SH-SY5Y (cell line): ENCODE measurements around the gene OR10J5.

Source experiments
- GATA2 ChIP-seq: IDR thresholded peaks from 2 replicates; pipeline ENCODE4 v1.6.1; 2011; ENCODE audit warnings: mild to moderate bottlenecking, low read depth, low read length
- GATA3 ChIP-seq: IDR thresholded peaks from 2 replicates; pipeline ENCODE4 v1.6.1; 2011; ENCODE audit warnings: low read depth, mild to moderate bottlenecking, low read length, moderate library complexity

OR10J5 gene, protein sequence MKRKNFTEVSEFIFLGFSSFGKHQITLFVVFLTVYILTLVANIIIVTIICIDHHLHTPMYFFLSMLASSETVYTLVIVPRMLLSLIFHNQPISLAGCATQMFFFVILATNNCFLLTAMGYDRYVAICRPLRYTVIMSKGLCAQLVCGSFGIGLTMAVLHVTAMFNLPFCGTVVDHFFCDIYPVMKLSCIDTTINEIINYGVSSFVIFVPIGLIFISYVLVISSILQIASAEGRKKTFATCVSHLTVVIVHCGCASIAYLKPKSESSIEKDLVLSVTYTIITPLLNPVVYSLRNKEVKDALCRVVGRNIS

GRCh38 chr1:159535907-159536306 is at the start of gene OR10J5:
TSS of gene OR10J5 (minus strand) at chr1:159536007. CDS start at chr1:159536007, 0 bp downstream.
- TF ChIP-seq GATA3 (no peak), GATA2 (no peak)

DNA sequence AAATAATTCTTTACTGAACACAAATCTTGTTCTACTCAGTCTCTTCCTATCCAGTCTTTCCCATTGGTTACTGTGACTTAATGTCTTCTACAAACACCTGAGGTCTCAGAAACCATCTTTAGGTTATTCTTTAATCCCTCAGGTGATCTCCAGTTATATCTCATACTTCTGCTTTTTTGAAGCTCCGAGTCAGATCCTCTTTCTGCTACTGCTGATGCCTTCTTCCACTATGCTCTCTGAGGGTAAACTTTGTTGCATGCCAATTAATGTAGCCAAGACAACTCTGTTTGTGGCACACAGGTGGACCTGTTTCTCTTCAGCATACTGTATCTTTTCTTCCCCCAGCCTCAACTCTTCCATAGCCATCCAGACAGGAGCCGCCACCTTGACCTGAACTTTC is 48.7 kb upstream of the OR10J5 start:
- TF ChIP-seq GATA3 (no peak), GATA2 (no peak)

DNA sequence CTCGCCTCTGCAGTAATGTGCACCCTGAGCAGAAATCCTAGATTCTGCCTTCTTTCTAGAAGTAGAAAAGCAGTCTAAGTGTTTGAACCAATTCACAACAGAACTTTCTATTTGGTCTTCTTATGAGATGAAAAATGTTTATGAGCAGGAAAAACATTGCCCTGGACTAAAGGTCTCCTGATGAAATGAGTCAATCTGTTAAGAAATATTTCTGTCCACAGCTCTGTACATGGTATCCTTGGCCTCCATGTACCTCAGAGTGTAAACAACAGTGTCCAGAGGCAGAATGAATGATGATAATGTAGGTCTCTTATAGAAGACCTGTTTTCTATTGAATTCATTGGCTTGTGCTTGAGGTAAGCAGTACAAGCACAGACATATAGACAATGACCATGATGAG is 45.6 kb upstream of the OR10J5 start:
- no peak for TF ChIP-seq GATA3
- TF ChIP-seq GATA2 = no peak

DNA sequence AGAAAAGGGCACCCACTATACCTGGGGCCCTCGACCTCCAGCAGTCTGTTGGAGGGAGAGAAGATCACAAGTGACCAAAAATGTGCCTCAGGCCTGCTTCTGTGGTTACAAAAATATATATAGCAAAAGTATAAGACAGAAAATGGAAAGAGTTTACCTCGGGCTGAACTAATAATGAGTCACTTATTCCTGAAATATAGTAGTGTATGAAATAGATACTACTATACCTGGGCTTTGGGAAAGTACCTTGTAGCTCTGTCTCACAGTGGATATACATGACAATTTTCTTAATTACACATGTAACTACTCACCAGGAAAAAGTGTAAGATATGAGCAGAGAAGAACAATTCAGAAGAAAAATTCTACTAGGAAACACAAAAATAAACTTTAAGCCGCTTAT is 44.5 kb upstream of the OR10J5 start:
- TF ChIP-seq GATA2 = no peak
- no peak for TF ChIP-seq GATA3

GRCh38 chr1:159577446-159577845 is 41.6 kb upstream of the OR10J5 start:
- TF ChIP-seq GATA3 = no peak
- no peak for TF ChIP-seq GATA2

DNA sequence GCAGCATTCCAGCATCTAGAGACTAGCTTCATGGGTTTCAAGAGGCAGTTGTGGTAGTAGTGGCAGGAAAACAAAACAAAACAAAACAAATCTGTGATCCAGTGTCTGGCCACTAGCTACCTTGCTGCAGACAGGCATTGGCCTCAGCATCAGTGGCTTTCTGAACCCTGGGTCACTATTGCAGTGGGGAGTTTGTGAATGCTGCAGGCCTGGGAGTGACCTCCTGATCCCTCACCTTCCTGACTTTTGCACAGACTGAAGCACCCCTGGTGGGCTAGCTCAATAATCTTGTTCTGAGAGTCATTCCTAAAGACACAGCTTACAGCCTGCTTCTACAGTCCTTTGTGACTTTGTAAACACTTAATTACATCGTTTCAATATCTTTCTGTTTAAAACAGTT is 26.9 kb upstream of the OR10J5 start:
- TF ChIP-seq GATA2 = no peak
- TF ChIP-seq GATA3 = no peak

- TF ChIP-seq GATA2 = no peak
- TF ChIP-seq GATA3 = no peak
Measured at GRCh38 chr1:159561497-159561896, 25.7 kb upstream of the OR10J5 start.

DNA sequence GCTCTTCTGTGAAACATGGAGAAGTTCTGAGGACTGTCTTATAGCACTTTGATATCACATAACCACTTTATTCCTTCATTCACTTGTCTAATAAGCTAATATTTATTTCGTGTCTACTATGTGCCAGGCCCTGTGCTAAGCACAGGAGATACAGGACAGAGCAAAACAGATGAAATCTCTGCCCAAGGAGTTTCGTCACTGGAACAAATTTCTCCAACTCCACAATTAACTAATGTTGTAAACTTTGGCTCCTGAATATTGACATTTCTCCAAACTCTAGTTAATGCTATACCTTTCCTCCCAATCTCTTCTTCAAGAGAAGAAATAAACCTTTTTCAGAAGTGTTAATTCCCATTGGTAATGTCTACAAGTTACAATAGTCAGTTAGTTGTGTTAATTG is 24.8 kb upstream of the OR10J5 start:
- TF ChIP-seq GATA3 (no peak), GATA2 (no peak)

- TF ChIP-seq GATA2 = no peak
- no peak for TF ChIP-seq GATA3
Measured at GRCh38 chr1:159556931-159557369, 21.1 kb upstream of the OR10J5 start.

GRCh38 chr1:159554696-159555095 is 18.9 kb upstream of the OR10J5 start:
- no peak for TF ChIP-seq GATA2
- TF ChIP-seq GATA3 = no peak

DNA sequence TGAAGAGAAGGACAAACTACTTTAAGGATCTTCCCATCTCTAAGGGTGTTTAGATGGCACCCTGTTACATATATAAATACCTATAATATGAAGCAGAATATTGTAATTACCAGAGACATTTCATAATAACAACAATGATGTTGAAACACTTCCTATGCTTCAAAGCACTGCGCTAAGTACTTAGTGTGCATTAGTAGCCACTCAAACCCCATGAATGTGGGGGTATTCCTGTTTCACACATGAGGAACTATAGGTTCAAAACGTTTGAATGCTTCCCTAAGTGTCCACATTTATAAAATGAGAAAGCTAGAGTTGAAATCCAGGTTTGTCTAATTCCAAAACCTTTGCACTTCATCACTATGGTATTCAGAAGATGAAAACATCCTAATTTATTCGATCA is 18.5 kb upstream of the OR10J5 start:
- no peak for TF ChIP-seq GATA2
- TF ChIP-seq GATA3 = no peak

- TF ChIP-seq GATA2 = no peak
- no peak for TF ChIP-seq GATA3
Measured at GRCh38 chr1:159548126-159548525, 12.3 kb upstream of the OR10J5 start.

- TF ChIP-seq GATA2 = no peak
- no peak for TF ChIP-seq GATA3
Measured at GRCh38 chr1:159532922-159533321, 2.9 kb downstream of the OR10J5 start.

GRCh38 chr1:159510229-159510541 is 25.6 kb downstream of the OR10J5 start:
- TF ChIP-seq GATA3 (no peak), GATA2 (no peak)

GRCh38 chr1:159509440-159510228 is 26.2 kb downstream of the OR10J5 start:
- no peak for TF ChIP-seq GATA3
- no peak for TF ChIP-seq GATA2
